ENCODE measurements around the gene DEFB123.

DEFB123 gene

GRCh38 chr20:31474758-31475427 is 34.5 kb downstream of the DEFB123 start, which contains the start of the genes DEFB124 and REM1:
Gene DEFB124, minus strand, starts transcription at chr20:31475127. Its CDS starts 2,114 bp downstream, at chr20:31473013.
Gene REM1, plus strand, starts transcription at chr20:31475288. Its CDS starts 1,158 bp downstream, at chr20:31476446.
- no peak for DNase-seq

GRCh38 chr20:31475472-31476293 is 35.3 kb downstream of the DEFB123 start:
- no peak for DNase-seq

GRCh38 chr20:31476294-31476585 is 35.8 kb downstream of the DEFB123 start:
- no peak for DNase-seq

- no peak for DNase-seq
Measured at GRCh38 chr20:31476643-31477215, 36.3 kb downstream of the DEFB123 start.

- DNase-seq, result no peak
Measured at GRCh38 chr20:31484001-31484400, 43.6 kb downstream of the DEFB123 start.

- DNase-seq, result no peak
Measured at GRCh38 chr20:31485450-31486339, 45.3 kb downstream of the DEFB123 start.

GRCh38 chr20:31488115-31488514 is 47.7 kb downstream of the DEFB123 start:
- DNase-seq, result no peak

GRCh38 chr20:31489152-31489551 is 48.7 kb downstream of the DEFB123 start:
- DNase-seq, result no peak

- DNase-seq, result no peak
Measured at GRCh38 chr20:31490752-31491151, 50.3 kb downstream of the DEFB123 start.

- DNase-seq, result no peak
Measured at GRCh38 chr20:31494131-31494530, 53.7 kb downstream of the DEFB123 start.

GRCh38 chr20:31496761-31497295 is 56.4 kb downstream of the DEFB123 start:
- no peak for DNase-seq

GRCh38 chr20:31497838-31498540 is 57.6 kb downstream of the DEFB123 start:
- no peak for DNase-seq
